ENCODE results near the gene HCFC1. TPM values are rescaled to one million over a fixed set of nuclear protein-coding genes. Genes with fewer than 3 reads are reported as not detected.

HCFC1 gene
- total and polyA plus RNA-seq, 9 of the 15 experiments (the other 6 are each of a cell fraction or from before 2014, with no cell fraction given) = 2.8 to 133 (median 17.1) TPM

- Histone ChIP-seq H3K27ac (ENCODE audit: extremely low read depth, low read depth, low read length) (peak overlapping the region; percentile 64; the same call in 2 of the 3 replicates), H3K4me3 (no peak overlapping the region), H3K9ac (ENCODE audit: insufficient read depth in 1 of 2, low read depth in 2 of 2, low read length in 2 of 2) (peak overlapping the region in 1 of 2 experiments; percentile 8; a peak in 1 of 4 replicates), H4K20me1 (replicated peaks; ENCODE audit: control insufficient read depth, insufficient read depth, low read length) (no peaks in the 10 kb centered on the region), H3K27me3 (ENCODE audit: control insufficient read depth in 2 of 2, insufficient read depth in 2 of 2, low read length in 2 of 2) (no peaks in the 10 kb centered on the region), H3K79me2 (ENCODE audit: control insufficient read depth, insufficient read depth, low read length) (peaks cover 9% of the 10 kb centered on the region; the same call in 2 of the 3 replicates), H3K4me1 (replicated peaks in 1 of 2; ENCODE audit: control insufficient read depth in 2 of 2, insufficient read depth in 2 of 2, low read length in 2 of 2) (peaks cover 0 to 48% of the 10 kb centered on the region in 2 experiments; a peak in 2 of 5 replicates), H3K4me2 (ENCODE audit: insufficient read depth, low read length) (no peak overlapping the region), H3K9me1 (ENCODE audit: control insufficient read depth, insufficient read depth, low read length) (no peaks in the 10 kb centered on the region), H2AFZ (ENCODE audit: low read depth, low read length) (no peak overlapping the region), H3K36me3 (ENCODE audit: control insufficient read depth, insufficient read depth, low read length) (peaks cover 98% of the 10 kb centered on the region; the same call in 2 of the 3 replicates), H3K9me3 (replicated peaks; ENCODE audit: control insufficient read depth, insufficient read depth, low read depth, low read length) (no peaks in the 10 kb centered on the region)
- ChIA-PET CTCF (ENCODE audit: low intra/inter-chr PET ratio) (interaction anchor here (0.6 to 1.3 kb wide), 4 partner anchors 188 to 414 kb away, joined by 3 to 7 read pairs (median 4); no protein-coding TSS in a partner anchor), POLR2A (no interaction called here)
- intact Hi-C loops (cut with micrococcal nuclease) (no loop called here), in situ Hi-C loops (cut with MboI) (no loop called here)
- 46% methylated on average over 15 of the region's 33 CpGs for WGBS (ENCODE audit: insufficient coverage, low coverage, missing lambda C conversion rate)
- DNase-seq (ENCODE audit: extremely low read depth in 1 of 4, low spot score in 3 of 4) (peak; percentile 56 to 77 (median 69)), ATAC-seq (peak; percentile 86), FAIRE-seq (peak; percentile 76)
- no TSS peak for BruUV-seq (replicated peaks)
- TF ChIP-seq ZFP91 (CRISPR knock-in tag; IDR thresholded peaks at IDR 0.05) (peak; percentile 50; the same call in 1 of the 2 replicates), PREB (CRISPR knock-in tag; IDR thresholded peaks at IDR 0.05) (no peak), GABPB1 (CRISPR knock-in tag; IDR thresholded peaks at IDR 0.05) (0 out of 2 replicates have a peak, but pooled peaks have one; percentile 19), TCF3 (CRISPR knock-in tag; IDR thresholded peaks at IDR 0.05) (no peak), DEAF1 (CRISPR knock-in tag; IDR thresholded peaks at IDR 0.05) (peak; percentile 57; the same call in 1 of the 2 replicates), TBL1XR1 (IDR thresholded peaks at IDR 0.05; ENCODE audit: low read length in 2 of 2) (no peak), SRF (CRISPR knock-in tag; IDR thresholded peaks at IDR 0.05) (peak; percentile 88 to 98), ZNF561 (CRISPR knock-in tag; conservative IDR thresholded peaks at IDR 0.05) (no peak), MTA3 (IDR thresholded peaks at IDR 0.05; ENCODE audit: borderline replicate concordance) (no peak), RBM22 (IDR thresholded peaks at IDR 0.05; ENCODE audit: low read depth, low read length, poor library complexity, severe bottlenecking) (peak; percentile 67), HCFC1 (IDR thresholded peaks at IDR 0.05; ENCODE audit: low read depth, low read length) (0 out of 2 replicates have a peak, but pooled peaks have one; percentile 7), CREB3L1 (IDR thresholded peaks at IDR 0.05; ENCODE audit: borderline replicate concordance, low read depth) (no peak), POLR2B (IDR thresholded peaks at IDR 0.05; ENCODE audit: low read depth, partially characterized antibody) (peak; percentile 69), SUPT5H (IDR thresholded peaks at IDR 0.05) (peak; percentile 48), ZKSCAN8 (CRISPR knock-in tag; IDR thresholded peaks at IDR 0.05) (no peak), FOXJ2 (tag; IDR thresholded peaks at IDR 0.05) (no peak)
These were observed 18.2 kb downstream of the HCFC1 start for GRCh38 chrX:153953342-153953830.
